ENCODE data around the gene ACOT13. TPM values are rescaled to one million over a fixed set of nuclear protein-coding genes. Genes with fewer than 3 reads are reported as not detected.
"Not testable (repeated sequence)": the region's sequence is repeated elsewhere in the genome, so short reads cannot be mapped to it uniquely, and the experiment has no call there.

ACOT13 gene
- total and polyA plus RNA-seq, 2 of the 4 experiments (the other 2 are of a cell fraction), result 3.6 to 25.7 TPM

- no peak overlapping the region for H2AK5ac ChIP-seq (ENCODE audit: low read depth, low read length)
- no peaks in the 10 kb centered on the region for H3K36me3 ChIP-seq (ENCODE audit: control insufficient read depth, insufficient read depth, low read length)
- no peak overlapping the region for H3K4ac ChIP-seq (ENCODE audit: low read depth, low read length)
- WGBS, 2 experiments (ENCODE audit: extremely low coverage in 2 of 2, insufficient read length in 1 of 2), result no CpG with 5 or more reads among the region's 1 CpG
- POLR2A ChIA-PET (ENCODE audit: unreplicated experiment), result no interaction called here
- TF ChIP-seq CEBPB (IDR thresholded peaks at IDR 0.05; ENCODE audit: low read depth, low read length) (no peak), BHLHE40 (IDR thresholded peaks at IDR 0.05; ENCODE audit: low read depth, low read length) (no peak), RCOR1 (IDR thresholded peaks at IDR 0.05; ENCODE audit: insufficient replicate concordance, low read length) (no peak), RAD21 (IDR thresholded peaks at IDR 0.05; ENCODE audit: low read length) (no peak), CHD1 (IDR thresholded peaks at IDR 0.05; ENCODE audit: low read depth, low read length) (no peak), ELK1 (IDR thresholded peaks at IDR 0.05; ENCODE audit: borderline replicate concordance, low read depth, low read length) (no peak), RFX5 (IDR thresholded peaks at IDR 0.05; ENCODE audit: low read depth, low read length) (no peak), MXI1 (IDR thresholded peaks at IDR 0.05; ENCODE audit: borderline replicate concordance, low read depth, low read length) (no peak)
- H3K9ac ChIP-seq (ENCODE audit: low read depth, low read length), result no peak overlapping the region
- in situ Hi-C loops (cut with MboI; ENCODE audit: low sequenced_read_pairs), result no loop called here
- CTCF ChIA-PET, result no interaction called here
- DNase-seq, result no peak
- H3K4me2 ChIP-seq (ENCODE audit: low read depth, low read length), result no peak overlapping the region
- H2AFZ ChIP-seq (replicated peaks; ENCODE audit: low read length, poor library complexity), result no peak overlapping the region
- no peaks in the 10 kb centered on the region for H3K9me1 ChIP-seq (ENCODE audit: insufficient read depth, low read length)
- no peak for ATAC-seq (ENCODE audit: low read depth)
- no peak overlapping the region for H2BK5ac ChIP-seq (ENCODE audit: low read depth, low read length, poor library complexity, severe bottlenecking)
- intact Hi-C loops (cut with micrococcal nuclease), result no loop called here
- no peak overlapping the region for H4K5ac ChIP-seq (ENCODE audit: low read depth, low read length)
- no peaks in the 10 kb centered on the region for H3K79me1 ChIP-seq (ENCODE audit: low read depth in 1 of 2, low read length in 2 of 2)
- no peak overlapping the region for H3K27ac ChIP-seq (ENCODE audit: insufficient read depth, low read length)
- H4K8ac ChIP-seq (ENCODE audit: low read depth in 2 of 2, low read length in 2 of 2), result no peak overlapping the region
- no peak overlapping the region for H2BK20ac ChIP-seq (ENCODE audit: low read depth, low read length)
- H3K4me1 ChIP-seq (ENCODE audit: control insufficient read depth, insufficient read depth, low read length), result no peaks in the 10 kb centered on the region
- no peak overlapping the region for H3K18ac ChIP-seq (ENCODE audit: low read depth, low read length)
- dilution Hi-C loops (cut with HindIII; ENCODE audit: low sequenced_read_pairs, unreplicated experiment), result no loop called here
- no peak overlapping the region for H2BK15ac ChIP-seq (ENCODE audit: low read depth, low read length)
- H4K20me1 ChIP-seq (ENCODE audit: insufficient read depth, low read length), result no peaks in the 10 kb centered on the region
- no TSS peak for BruUV-seq (replicated peaks)
- no peak overlapping the region for H2BK120ac ChIP-seq (ENCODE audit: low read depth, low read length)
- H3K23ac ChIP-seq (ENCODE audit: low read depth, low read length), result no peak overlapping the region
- H3K56ac ChIP-seq (ENCODE audit: extremely low read depth, insufficient read depth, low read length), result no peak overlapping the region
- H2AK9ac ChIP-seq (replicated peaks; ENCODE audit: low read depth, low read length, poor library complexity), result no peak overlapping the region
- H4K91ac ChIP-seq (ENCODE audit: insufficient read depth, low read depth, low read length), result no peak overlapping the region
- peaks cover 7% of the 10 kb centered on the region for H3K27me3 ChIP-seq (ENCODE audit: control insufficient read depth, insufficient read depth, low read length)
- H3K9me3 ChIP-seq (ENCODE audit: control insufficient read depth, insufficient read depth, low read length), result no peaks in the 10 kb centered on the region
- no peak overlapping the region for H3K14ac ChIP-seq (replicated peaks; ENCODE audit: low read depth, low read length)
- H3K4me3 ChIP-seq (ENCODE audit: insufficient read depth, low read depth, low read length), result no peak overlapping the region
These were observed 26.7 kb upstream of the ACOT13 start for GRCh38 chr6:24640166-24640565.

GRCh38 chr6:24640631-24641030, 26.2 kb upstream of the ACOT13 start:
- H2BK20ac ChIP-seq (ENCODE audit: low read depth, low read length); H3K4me2 ChIP-seq (ENCODE audit: low read depth, low read length); H2BK5ac ChIP-seq (ENCODE audit: low read depth, low read length, poor library complexity, severe bottlenecking); H4K20me1 ChIP-seq (ENCODE audit: insufficient read depth, low read length); in situ Hi-C loops (cut with MboI; ENCODE audit: low sequenced_read_pairs); H3K14ac ChIP-seq (replicated peaks; ENCODE audit: low read depth, low read length); H2AK5ac ChIP-seq (ENCODE audit: low read depth, low read length); H4K5ac ChIP-seq (ENCODE audit: low read depth, low read length); POLR2A ChIA-PET (ENCODE audit: unreplicated experiment); H3K4me3 ChIP-seq (ENCODE audit: insufficient read depth, low read depth, low read length); H3K56ac ChIP-seq (ENCODE audit: extremely low read depth, insufficient read depth, low read length); BruUV-seq (replicated peaks); H2BK120ac ChIP-seq (ENCODE audit: low read depth, low read length); intact Hi-C loops (cut with micrococcal nuclease); dilution Hi-C loops (cut with HindIII; ENCODE audit: low sequenced_read_pairs, unreplicated experiment); H3K18ac ChIP-seq (ENCODE audit: low read depth, low read length); H4K91ac ChIP-seq (ENCODE audit: insufficient read depth, low read depth, low read length); H2AFZ ChIP-seq (replicated peaks; ENCODE audit: low read length, poor library complexity); H3K4me1 ChIP-seq (ENCODE audit: control insufficient read depth, insufficient read depth, low read length); H3K27ac ChIP-seq (ENCODE audit: insufficient read depth, low read length); H3K4ac ChIP-seq (ENCODE audit: low read depth, low read length); H3K9me3 ChIP-seq (ENCODE audit: control insufficient read depth, insufficient read depth, low read length); H3K23ac ChIP-seq (ENCODE audit: low read depth, low read length); H3K9ac ChIP-seq (ENCODE audit: low read depth, low read length); DNase-seq; H2BK15ac ChIP-seq (ENCODE audit: low read depth, low read length); H3K9me1 ChIP-seq (ENCODE audit: insufficient read depth, low read length); CTCF ChIA-PET; H4K8ac ChIP-seq (ENCODE audit: low read depth in 2 of 2, low read length in 2 of 2); ATAC-seq (ENCODE audit: low read depth); H2AK9ac ChIP-seq (replicated peaks; ENCODE audit: low read depth, low read length, poor library complexity); H3K36me3 ChIP-seq (ENCODE audit: control insufficient read depth, insufficient read depth, low read length); H3K79me1 ChIP-seq (ENCODE audit: low read depth in 1 of 2, low read length in 2 of 2): not testable (repeated sequence)
- H3K27me3 ChIP-seq (ENCODE audit: control insufficient read depth, insufficient read depth, low read length), result peaks cover 11% of the 10 kb centered on the region
- WGBS, 2 experiments (ENCODE audit: extremely low coverage in 2 of 2, insufficient read length in 1 of 2), result 78% methylated on average over 3 of the region's 5 CpGs; no CpG with 5 or more reads in 1 of the 2 experiments
